HG03378 (cell line): ENCODE measurements around the gene CATSPER1.

ENCODE experiments used
- ATAC-seq: cut with Tn5 transposase; IDR thresholded peaks from one replicate; pipeline ENCODE4 v1.9.1; 2021; ENCODE audit warnings: mild to moderate bottlenecking, moderate library complexity; ENCODE audit not compliant: unreplicated experiment

CATSPER1 gene

DNA sequence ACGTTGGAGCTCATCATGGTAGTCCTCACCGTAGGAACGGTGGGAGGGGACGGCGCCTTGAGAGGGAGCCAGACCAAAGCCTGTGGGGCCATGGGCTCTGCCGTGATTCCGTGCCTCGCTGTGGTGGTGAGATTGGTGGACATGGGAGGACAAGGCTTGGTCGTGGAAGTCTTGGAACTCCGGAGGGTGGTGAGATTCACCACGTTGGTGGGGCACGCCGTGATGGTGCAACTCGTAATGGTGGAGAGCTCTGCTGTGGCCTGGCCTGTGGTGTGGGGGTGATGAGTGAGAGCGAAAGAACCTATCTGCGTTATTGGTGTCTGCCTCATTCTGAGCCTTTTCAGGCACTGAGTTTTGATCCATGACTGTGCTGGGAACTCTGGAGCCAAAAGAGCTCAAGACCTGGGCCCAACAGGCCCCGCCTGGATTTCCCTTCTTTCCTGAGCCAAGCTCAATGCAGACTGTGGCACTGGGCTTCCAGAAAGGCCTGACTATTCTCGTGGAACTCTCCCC is at the start of gene CATSPER1:
CATSPER1 (minus strand) TSS at position 463 of the 513 bp plus-strand sequence; CDS start at position 363, 100 bp downstream.
- no peak for ATAC-seq

DNA sequence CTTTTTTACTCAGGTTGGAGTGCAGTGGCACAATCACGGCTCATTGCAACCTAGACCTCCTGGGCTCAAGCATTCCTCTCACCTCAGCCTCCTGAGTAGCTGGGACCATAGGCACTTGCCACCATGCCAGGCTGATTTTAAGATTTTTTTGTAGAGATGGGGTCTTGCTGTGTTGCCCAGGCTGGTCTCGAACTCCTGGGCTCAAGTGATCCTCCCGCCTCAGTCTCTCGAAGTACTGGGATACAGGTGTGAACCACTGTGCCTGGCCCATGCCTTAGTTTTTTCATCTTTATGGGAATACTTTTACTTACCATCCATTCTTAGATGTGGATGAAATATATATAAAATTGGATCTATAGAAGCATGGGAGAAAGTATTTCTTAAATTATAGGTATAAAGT is 49.0 kb upstream of the CATSPER1 start:
- ATAC-seq: no peak

DNA sequence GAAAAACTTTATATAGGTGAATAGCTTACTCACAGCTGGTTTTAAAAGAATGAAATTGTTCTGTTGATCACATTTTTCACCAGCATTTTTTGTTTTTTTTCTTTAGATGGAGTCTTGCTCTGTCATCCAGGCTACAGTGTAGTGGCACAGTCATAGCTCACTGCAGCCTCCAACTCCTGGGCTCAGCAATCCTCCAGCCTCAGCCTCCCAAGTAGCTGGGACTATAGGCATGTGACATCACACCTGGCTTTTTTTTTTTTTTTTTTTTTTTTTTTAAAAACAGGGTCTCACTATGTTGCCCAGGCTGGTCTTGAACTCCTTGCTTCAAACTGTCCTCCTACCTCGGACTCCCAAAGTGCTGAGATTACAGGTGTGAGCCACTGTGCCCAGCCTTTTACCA is 47.4 kb upstream of the CATSPER1 start:
- ATAC-seq: no peak

DNA sequence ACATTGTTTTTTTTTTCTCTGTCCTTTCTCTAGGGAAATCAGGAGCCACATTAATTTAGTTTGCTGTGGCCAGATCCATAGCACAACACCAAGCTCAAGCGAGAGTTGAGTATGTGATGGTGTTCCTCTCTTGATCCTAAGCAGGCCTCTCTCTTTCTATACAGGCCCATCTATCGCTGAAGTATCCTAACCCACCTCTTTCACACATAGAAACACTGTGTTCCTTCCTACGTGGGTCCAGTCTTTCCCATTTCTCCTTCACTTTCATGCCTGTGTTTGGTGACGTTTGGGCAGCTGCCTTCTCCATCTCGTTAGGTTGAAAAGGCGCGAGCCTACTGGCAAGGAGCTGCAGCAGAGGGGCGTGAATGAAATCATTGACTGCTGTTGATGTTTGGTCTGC is 46.2 kb upstream of the CATSPER1 start:
- no peak for ATAC-seq

DNA sequence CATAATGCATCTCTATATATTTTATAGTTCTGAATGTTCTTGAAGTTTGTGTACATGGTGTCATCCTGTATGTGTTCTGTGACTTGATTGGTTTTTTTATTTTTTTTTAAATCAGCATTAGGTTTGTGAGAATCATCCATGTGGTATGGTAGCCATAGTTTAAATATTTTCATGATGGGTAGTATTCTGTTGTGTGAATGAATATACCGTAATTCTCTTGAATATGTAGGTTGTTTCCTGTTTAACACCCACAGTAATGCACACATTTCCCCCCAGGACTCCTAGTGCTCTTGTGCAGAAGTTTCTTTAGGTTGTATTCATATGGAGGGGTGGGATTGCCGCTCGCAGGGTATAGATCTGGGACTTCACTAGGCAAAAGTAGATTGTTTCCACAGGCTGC is 45.8 kb upstream of the CATSPER1 start:
- no peak for ATAC-seq

DNA sequence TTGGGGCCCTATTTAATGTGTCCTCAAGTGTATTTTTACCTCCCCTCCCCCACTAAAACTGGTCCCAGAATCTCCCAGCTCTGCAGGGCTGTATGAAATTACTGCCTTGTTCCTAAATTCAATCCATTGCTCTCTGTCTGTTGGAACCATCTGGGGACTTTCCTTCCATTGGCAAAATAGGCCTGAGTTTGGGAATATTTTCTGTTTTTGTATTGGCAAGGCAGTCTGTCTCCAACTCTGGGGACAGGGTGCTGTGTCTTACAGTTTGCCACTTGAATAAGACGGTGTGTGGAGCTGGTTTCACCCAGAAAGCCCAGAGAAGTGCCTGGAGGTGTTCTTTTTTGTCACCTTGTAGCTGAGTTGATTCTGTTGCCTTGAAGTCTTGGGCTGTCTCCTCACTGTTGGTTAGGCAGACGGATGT is 45.1 kb upstream of the CATSPER1 start:
- no peak for ATAC-seq

DNA sequence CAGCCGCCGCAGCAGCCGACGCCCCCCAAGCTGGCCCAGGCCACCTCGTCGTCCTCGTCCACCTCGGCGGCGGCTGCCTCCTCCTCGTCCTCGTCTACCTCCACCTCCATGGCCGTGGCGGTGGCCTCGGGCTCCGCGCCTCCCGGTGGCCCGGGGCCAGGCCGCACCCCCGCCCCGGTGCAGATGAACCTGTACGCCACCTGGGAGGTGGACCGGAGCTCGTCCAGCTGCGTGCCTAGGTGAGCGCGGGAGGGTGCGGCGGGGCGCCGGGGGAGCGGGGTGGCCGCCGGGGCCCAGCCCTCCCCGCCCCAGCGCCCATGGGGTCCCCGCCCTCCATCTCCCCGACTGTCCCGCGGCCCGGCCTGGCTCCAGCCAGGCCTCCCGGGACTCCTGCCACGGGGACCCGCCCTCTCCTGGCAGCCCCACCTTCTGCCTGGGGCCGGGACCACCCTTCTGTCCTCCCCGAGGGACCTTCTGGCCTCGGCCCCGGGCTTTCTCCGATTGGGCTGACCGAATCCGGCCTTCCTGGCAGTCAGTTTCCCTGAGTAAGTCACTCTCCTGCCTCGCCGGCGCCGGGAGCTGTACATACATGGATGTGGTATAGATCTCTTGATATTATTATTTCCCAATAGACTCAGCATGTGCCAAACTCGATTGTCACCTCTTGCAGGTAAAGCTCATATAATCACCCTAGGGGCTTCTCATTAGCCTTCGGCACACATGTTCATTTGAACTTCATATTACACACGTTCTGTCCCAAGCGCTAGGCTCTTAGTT is 44.5 kb upstream of the CATSPER1 start:
- no peak for ATAC-seq

DNA sequence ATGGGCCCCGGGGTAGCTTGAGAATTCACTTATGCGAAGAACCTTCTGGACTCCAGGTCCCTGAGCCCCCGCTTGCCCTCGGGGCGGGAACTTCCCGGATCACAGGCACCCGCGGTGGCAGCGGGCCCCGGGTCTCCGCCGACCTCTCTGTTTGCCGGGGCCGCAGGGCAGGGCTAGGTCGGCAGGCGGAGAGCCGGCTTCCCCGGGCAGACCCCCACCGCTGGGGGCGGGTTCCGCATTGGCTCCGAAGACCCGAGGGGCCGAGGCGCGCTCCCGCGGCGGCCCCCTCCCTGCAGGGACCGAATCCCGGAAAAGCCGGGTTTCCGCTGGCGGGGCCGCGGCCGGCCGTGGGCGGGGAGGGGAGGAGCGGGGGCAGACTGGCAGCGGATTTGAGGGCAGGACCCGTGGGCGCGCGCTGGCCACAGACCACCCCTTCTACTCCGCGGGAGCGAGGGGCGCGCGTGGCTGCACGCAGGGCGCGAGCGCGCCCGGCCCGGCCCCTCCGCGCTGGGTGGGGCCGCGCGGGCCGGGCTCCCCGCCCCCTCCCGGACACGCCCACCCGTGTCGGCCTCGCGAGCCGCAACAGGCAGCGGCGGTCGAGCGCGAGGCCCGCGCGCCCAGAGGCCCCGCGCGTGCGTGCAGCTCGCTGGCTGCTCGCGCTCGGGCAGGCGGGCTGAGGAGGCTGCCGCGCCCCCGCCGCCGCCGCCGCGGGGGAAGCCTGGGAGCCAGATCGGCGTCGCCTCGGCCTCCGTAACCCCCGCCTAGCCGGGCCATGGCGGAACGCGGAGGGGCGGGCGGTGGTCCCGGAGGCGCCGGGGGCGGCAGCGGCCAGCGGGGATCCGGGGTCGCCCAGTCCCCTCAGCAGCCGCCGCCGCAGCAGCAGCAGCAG is 43.7 kb upstream of the CATSPER1 start, which contains the start of gene PACS1:
PACS1 (plus strand) TSS at position 558 of the 889 bp plus-strand sequence; CDS start at position 773, 215 bp downstream.
- no peak for ATAC-seq

DNA sequence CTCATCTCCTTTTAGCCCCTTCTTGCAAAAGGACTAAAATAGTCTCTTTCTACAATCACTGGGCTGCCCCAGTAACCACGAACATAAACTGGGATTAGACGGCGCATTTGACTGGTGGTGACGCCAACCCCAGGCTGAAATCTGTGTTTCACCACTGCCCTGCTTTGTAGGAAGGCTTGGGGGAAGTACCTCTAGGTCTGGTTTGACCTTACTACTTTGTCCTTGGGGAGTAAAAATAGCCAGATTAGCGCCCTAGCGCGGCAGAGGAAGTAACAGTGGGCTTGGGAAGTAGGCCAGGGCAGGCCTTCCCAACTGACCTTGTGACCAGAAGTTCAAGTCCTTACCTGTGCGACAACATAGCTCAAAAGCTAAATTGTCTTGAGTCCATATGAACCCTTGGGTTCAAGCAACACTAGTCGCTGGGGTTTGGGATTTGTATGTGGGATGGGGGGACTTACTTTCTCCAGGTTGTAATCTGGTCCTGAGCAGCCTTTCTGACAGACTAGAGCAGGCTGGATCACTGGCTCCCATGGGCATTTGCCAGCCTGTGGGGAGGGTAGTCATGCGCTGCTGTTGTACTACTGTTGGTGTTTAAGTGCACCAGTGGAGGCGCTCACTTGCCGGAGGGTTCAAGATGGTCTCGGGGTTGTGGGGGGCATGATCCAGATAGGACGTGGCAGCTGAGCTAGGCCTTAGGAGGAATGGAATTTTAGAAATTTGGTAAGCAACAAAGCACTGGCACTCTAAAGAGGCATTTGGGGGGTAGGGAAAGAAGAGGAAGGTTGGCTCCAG is 42.8 kb upstream of the CATSPER1 start:
- no peak for ATAC-seq

DNA sequence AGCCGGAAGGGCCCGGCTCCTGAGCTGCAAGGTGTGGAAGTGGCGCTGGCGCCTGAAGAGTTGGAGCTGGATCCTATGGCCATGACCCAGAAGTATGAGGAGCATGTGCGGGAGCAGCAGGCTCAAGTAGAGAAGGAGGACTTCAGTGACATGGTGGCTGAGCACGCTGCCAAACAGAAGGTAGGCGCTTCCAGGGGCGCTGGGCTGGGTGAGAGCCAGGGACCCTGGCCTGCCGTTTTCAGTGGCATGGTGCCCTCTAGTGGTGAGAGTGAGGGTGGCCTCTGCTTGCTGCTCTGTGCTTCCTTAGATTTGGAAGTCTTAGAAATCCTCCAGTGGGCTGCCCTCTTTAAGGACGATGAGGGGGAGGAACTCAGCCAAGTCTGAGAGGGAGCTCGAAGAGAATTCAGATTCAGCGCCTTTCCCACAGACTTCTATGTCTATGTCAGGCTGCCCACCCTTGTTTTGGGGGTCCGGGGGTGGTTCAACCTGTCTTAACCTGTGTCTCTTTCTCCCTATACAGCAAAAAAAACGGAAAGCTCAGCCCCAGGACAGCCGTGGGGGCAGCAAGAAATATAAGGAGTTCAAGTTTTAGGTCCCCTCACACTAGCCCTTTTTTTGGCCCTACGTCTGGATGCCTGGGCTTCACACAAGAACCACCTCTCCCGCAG is 42.0 kb upstream of the CATSPER1 start:
- ATAC-seq: no peak

DNA sequence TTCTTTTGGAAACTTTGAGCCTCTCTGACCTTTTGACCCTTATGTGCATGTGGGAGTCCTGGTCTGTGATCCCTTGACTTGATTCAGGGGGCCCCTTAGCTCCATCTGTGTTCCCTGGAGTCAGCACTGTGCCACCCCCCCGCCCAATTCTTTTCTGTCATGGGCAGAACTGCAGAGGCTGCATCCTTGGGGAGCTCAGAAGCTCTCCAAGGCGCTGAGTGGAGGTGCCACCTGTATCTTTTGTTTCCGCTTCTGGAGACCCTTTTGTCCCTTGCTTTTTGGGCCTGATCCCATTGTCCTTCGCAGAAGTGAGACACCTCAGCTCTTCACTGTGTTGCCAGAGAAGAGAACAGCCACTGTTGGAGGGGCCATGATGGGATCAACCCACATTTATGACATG is 41.4 kb upstream of the CATSPER1 start:
- no peak for ATAC-seq

DNA sequence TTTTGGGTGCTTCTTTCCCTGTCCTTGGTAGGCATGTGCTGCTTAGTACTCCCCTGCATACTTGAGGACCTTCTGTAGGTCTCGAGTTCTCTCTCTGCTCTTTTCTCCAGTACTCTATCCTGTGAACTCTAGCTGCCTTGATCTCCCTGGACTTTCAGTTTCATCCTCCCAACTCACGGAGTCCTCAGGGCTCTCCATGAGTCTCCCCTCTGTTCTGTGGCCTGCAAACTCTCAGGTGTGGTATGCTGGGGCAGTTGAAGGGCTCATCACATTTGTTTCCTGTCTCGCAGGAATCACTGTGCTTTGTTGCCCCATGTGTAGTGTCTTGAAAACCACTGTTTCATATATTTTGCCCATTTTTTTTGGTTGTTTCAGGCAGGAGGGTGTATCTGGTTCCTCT is 40.5 kb upstream of the CATSPER1 start:
- ATAC-seq: no peak

DNA sequence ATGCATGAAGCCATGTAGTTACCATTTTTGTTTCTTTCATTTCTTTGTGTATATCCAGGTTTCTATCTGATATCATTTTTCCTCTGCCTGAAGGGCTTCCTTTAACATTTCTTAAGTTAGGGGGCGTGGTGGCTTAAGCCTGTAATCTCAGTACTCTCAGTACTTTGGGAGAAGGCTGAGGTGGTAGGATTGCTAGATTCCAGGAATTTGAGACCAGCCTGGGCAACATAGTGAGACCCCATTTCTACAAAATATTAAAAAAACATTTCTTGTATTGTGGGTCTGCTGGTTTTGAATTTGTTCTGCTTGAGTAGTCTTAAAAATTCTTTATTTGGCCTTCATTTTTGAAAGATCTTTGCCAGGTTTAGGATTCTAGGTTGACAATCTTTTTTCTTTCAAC is 38.3 kb upstream of the CATSPER1 start:
- no peak for ATAC-seq

DNA sequence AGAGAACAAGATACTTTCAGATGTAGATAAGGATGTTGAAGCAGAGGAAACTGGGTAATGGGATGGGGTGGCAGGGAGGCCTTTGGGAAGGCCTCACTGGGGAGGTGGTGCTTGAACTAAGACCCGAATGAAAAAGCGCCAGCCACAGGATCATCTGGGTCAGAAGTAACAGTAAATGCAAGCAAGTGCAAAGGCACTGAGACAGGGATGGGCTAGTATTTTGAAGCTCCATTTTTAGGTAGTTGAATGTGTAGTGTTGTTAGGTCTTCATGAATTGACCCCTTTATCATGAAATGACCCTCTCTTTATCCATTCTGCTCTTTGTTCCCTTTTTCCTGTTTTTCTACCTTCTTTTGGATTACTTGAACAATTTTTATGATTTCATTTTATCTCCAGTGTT is 37.6 kb upstream of the CATSPER1 start:
- ATAC-seq: no peak

DNA sequence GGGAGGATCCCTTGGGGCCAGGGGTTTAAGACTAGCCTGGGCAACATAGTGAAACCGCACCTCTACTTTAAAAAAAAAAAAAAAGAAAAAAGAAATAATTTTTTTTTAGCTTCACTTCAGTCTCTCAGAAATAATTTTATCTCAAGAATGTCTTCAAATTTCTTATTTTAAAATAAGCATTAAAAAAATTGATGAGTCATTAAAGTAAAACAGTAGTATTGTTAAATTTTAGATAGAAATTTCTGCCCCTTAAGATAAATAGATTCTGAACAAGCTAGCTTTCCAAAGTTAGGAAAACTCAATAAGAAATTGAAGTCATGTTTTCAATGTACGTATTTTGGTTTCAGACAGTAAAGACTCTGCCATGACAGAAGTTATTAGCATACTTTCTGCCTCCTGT is 36.1 kb upstream of the CATSPER1 start:
- ATAC-seq: no peak

DNA sequence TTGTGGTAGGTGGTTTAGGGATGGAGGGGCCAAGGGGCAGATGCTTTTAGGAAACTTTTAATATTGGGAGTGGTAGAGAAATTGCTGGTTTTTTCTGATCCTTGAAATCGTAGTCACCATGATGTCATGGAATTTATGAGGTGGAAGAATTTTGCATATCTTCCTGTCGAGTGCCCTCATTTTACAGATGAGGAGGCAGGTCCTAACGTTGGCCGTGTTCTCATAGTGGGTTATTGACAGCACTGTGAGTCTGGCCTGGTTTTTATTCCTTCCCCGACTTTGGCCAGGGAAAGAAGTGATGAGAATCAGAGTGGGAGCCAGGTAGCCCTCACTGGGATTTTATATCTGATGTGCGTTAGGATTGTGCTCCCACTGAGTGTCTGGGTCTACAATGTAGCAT is 35.0 kb upstream of the CATSPER1 start:
- no peak for ATAC-seq

DNA sequence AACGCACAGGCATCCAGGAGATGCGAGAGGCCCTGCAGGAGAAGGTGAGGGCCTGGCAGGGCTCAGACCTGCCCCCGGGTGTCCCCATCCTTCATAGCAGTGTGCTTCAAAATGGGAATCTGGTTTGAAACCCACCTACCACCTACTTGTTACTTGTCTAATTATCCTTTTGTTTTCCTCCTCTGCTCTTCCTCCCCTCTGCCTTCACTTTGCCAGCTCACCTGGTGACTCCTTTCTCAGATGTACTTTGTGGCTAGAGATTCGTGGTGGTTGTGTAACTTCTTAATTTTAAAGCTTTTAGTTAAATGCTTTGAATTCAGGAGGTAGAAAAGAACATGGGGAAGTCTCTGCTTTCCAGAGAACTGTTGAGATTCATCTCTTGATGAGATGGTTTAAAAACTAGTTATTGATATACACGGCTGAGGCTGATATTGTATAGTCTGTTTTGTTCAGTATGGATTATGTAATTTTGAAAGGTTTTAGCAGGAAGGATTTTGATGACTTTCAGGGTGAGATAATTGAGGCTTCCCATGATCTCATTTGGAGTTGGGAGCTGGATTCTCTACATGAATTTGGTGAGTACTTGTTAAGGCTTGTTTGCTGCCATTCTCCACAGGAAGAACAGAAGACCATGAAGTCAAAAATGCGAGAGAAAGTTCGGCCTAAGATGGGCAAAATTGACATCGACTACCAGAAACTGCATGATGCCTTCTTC is 33.8 kb upstream of the CATSPER1 start:
- ATAC-seq: no peak

DNA sequence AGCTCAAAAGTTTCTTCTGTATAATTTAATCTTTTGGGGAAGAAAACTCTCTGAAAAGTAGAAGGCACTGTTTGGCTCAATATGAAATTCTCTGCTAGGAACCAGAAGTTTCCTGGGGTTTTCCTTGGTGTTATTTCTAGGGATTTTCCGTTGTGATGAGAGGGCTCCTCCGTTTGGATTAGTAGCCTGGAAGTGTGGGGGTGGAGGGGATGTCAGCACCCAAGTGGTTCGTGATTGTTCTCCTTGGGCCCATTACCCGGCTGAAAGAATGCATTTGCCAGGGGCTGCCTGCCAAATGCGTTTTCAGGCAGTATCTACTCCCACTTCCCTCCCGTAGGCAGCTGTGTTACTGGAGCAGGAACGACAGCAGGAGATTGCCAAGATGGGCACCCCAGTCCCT is 30.2 kb upstream of the CATSPER1 start:
- no peak for ATAC-seq

DNA sequence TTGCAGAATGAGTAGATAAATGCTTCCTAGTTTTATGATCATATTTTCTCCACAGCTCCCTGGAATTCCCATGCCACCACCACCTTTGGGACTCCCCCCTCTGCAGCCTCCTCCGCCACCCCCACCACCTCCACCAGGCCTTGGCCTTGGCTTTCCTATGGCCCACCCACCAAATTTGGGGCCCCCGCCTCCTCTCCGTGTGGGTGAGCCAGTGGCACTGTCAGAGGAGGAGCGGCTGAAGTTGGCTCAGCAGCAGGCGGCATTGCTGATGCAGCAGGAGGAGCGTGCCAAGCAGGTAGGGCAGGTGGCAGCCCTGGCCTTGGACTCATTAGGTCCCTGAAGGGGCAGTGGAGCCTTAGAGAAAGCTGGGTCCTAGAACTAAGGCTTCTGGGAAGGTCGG is 28.7 kb upstream of the CATSPER1 start:
- no peak for ATAC-seq

DNA sequence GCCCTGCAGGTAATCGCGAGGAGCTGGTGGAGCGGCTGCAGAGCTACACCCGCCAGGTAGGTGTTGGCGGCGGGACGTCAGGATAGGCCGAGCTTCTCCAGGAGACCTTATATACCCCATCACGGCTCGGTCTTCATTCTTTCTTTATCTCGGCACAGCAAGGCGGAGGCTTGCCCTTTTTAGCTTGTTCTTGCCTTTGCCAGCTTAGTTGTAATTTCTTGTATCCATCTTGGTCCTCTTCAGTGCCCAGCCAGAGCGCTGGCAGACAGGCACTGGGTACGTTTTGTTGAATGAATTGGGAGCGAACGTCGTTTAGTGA is 26.3 kb upstream of the CATSPER1 start:
- no peak for ATAC-seq
